Colon (tissue), 2 donors: ENCODE results near the gene AP2B1.
"Not testable (repeated sequence)": the region's sequence is repeated elsewhere in the genome, so short reads cannot be mapped to it uniquely, and the experiment has no call there.

ENCODE experiments used
- FAIRE-seq: peaks from 2 replicates; lab custom pipeline; 2012; peaks lifted over from hg19 to GRCh38; lab: Jason Lieb, UNC
- donor health status: control.
- donor health status: control.

AP2B1 gene

GRCh38 chr17:35748979-35749378, 161.9 kb downstream of the AP2B1 start:
- FAIRE-seq: no peak

DNA sequence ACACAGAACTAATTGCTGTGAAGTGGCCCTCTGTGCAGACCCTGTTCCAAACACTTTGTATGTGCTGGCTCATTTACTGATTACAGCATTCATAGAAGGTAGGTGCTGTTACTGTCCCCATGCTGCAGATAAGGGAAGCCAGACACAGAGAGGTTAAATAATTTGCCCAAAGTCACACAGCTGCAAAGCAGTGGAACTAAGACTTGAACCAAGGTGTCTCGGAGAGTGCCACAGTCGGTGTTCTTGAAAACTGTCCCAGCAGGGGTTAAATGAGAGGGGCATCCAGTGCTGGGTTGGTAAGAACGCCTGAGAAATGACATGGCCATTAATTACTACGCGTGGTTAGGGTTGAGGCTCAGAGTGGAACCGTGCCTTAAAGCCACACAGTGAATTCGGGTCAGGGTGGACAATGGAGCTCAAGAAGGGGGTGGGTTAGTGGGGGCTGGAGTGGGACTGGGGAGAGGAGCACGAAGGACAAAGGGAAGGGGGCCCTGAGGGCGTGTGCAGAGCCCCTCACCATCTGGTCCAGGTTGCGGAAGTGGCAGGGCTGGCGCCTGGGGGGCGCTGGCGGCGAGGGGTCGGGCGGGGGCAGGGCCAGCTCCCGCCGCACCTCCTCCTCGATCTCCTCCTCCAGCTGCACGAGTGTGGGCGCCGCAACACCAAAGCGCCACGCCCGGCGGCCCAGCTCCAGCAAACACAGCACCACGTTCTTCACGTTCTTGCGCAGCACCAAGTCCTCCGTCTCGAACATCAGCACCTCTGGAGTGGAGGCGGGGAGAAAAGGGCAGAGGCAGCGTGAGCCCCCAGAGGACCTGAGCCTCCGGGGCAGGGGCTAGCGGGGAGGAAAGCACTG, 162.7 kb downstream of the AP2B1 start:
- FAIRE-seq: no peak

DNA sequence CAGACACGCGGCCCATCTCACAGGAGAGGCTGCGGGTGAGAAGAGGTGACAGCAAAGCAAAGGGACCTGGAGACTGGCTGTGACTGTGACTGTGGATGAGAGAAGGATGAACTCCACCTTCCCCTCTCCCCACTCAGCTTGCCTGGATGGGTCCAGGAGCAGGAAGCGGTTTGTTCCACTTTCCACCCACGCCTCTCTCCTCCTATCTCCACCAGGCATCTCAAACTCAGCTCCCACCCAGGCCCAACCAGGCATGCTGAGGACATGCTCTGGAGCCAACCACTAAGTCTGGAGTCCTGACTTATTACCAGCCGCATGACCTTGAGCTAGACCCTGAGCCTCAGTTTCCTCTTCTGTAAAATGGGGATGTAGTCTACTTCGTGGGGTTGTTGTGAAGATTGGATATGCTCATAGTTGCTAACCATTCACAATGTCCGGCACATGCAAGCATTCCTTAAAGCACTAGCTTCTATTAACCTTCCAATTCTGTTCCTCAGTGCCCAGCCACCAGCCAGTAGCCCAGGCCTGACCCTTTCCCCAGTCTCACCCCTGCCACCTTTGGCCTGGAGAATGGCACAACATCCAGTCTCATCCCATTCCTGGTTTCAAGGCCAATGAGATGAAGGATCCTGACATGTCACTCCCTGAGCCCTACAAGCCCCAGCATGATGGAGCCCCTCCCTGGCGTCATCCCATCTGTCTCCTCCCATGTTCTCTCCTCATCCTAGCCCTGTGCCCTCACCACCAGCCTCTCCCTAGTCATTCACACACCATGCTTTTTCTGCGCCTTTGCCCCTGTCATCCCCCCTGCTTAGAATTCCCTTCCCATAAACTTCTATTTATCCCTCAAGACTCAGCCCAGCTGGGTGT, 163.6 kb downstream of the AP2B1 start:
- no peak for FAIRE-seq

- FAIRE-seq: not testable (repeated sequence)
Measured at GRCh38 chr17:35751541-35751940, 164.4 kb downstream of the AP2B1 start.

- no peak for FAIRE-seq
Measured at GRCh38 chr17:35752471-35752870, 165.3 kb downstream of the AP2B1 start.

- no peak for FAIRE-seq
Measured at GRCh38 chr17:35752945-35753764, 166.0 kb downstream of the AP2B1 start, which contains the start of gene GAS2L2. Gene GAS2L2, minus strand, starts transcription at chr17:35753239. Its CDS starts 389 bp downstream, at chr17:35752850.

- FAIRE-seq: no peak
Measured at GRCh38 chr17:35757243-35757642, 170.1 kb downstream of the AP2B1 start.

DNA sequence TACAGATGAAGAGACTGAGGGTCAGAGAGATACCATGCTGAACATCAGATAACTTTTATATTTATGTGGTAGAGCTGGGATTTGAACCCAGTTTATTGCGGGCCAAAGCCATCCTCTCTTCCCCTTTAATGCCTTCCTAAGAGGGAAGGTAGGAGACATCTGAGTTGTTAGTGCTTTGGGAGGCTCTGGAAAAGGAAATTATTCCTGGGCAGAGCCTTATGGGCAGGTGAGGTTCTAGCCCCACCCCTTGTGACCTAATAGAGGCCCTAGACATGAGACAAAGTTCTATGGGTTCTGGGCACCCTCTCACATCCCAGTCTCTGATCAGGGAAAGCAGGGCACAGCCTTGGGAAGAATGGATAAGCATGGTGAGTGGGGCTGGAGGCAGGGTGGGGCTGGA, 173.5 kb downstream of the AP2B1 start, which contains the start of gene C17orf50:
Gene C17orf50 (plus strand): TSS at position 301 of the 400 bp plus-strand sequence. CDS start 55 bp downstream, at position 356.
- no peak for FAIRE-seq

DNA sequence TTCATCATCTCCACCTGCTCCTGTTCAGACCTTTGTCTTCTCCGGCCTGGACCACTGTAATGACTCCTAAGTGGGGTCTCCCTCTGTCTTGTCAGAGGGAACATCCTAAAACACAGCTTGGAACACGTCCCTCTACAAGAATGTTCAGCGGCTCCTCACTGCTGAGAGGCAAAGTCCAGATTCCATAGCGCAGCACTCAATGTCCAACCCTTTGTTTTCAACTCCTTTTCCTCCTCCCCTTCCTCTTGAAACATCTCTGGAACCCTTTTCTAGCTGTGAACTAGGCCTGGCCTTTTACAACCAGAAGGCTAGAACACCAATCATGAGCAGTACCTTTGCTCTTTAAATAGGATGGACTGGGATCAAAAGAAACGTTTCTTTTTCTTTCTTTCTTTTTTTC, 174.5 kb downstream of the AP2B1 start:
- no peak for FAIRE-seq

DNA sequence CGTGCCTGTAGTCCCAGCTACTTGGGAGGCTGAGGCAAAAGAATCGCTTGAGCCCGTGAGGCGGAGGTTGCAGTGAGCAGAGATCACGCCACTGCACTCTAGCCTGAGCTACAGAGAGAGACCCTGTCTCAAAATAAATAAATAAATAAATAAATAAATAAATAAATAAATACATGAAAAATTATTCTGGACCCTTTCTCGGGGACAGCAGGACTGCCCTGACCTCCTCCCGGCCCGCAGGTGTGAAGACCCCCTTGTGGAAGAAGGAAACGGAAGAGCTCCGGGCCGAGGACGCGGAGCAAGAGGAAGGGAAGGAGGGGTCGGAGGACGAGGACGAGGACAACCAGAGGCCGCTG, 176.6 kb downstream of the AP2B1 start:
- no peak for FAIRE-seq

- no peak for FAIRE-seq
Measured at GRCh38 chr17:35764123-35764991, 177.2 kb downstream of the AP2B1 start.

DNA sequence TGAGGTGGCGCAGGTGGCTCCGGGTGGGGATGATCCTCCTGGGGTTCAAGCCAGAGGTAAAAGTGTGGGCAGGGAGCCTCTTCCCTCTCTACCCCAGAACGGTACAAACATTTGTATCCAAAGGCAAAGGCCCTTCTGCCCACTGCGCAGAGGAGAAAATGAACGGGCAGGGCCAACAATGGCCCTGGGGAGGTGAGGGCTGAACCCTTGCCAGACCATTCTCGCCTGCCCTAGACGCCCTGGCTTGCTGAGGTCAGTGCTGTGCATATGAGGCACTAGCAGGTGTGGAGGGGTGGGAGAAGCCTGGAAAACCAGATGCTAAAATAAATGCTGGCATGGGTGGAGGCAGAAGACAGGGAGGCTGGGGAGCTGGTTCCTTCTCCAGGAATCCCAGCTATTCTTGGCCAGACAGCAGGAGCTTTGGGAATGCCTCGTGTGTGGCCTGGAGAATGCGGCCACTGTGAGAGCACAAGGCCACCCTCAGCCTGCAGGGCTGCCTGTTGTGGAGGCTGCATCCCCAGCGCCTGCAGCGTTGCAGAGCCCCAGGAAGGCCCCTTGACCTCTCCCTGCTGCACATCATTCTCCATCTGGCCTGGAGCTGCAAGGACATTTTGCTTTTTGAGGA, 178.1 kb downstream of the AP2B1 start:
- FAIRE-seq: no peak

- FAIRE-seq: no peak
Measured at GRCh38 chr17:35765756-35766488, 178.8 kb downstream of the AP2B1 start.

- FAIRE-seq: no peak
Measured at GRCh38 chr17:35766489-35766877, 179.4 kb downstream of the AP2B1 start.

DNA sequence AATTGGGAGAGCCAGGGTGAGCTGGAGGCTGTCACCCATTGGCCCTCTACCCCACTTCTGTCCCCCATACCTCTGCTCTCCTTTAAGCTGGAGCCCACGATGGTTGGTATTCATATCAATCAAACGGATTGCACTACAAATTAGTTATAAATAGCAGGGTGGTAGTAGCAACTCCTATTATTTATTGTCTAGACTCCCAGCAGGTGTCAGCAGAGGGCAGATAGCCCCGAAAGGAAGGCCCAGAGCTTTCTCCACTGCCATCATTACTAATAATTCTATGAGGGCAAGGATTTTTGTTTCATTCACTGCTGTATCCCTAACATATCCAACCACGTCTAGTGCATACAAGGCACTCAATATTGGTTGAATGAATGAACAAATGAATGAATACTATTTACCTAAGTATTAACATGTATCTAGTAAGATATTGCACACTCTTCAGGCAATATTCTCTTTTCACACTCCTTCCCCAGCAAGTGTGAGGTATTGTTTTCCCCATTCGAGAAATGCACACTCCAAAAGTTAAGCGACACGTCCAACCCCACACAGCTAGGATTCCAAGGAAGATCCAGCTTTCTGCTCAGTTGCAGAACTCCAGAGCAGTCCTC, 179.9 kb downstream of the AP2B1 start:
- FAIRE-seq: no peak

DNA sequence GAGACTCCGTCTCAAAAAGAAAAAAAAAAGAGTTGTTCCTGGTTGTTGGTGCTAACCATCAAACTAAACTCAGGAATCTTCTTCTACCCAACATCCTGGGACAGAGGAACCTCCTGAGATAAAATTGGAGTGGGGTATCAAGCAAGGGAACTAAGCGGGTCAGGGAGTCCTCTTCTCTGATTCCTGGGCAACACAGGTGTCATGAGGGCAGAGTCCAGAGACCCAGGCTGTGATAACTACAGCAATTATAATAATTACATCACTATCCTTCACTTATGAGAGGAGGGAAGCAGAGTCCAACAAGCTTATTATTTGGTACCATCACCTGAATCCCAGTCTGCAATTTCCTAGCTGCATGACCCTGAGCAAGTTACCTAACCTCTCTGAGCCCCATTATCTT, 181.7 kb downstream of the AP2B1 start:
- no peak for FAIRE-seq

GRCh38 chr17:35769895-35770486, 182.9 kb downstream of the AP2B1 start:
- no peak for FAIRE-seq

- FAIRE-seq: no peak
Measured at GRCh38 chr17:35773129-35773528, 186.0 kb downstream of the AP2B1 start.
